Esophagus squamous epithelium (tissue), 5 donors: ENCODE results near the gene CLEC11A. TPM values are rescaled to one million over a fixed set of nuclear protein-coding genes. Genes with fewer than 3 reads are reported as not detected.
"Not testable (repeated sequence)": the region's sequence is repeated elsewhere in the genome, so short reads cannot be mapped to it uniquely, and the experiment has no call there.

Source experiments
- DNase-seq: peaks from one replicate; lab custom pipeline; 2025; lab: John Stamatoyannopoulos, UW
- H3K27ac ChIP-seq, 4 donors: fragments of 200-600 bp; sonication (generic); one replicate each; pipeline ENCODE4 v1.5.1; 2016 to 2019; ENCODE audit warnings: mild to moderate bottlenecking in 1 of 4
- H3K27me3 ChIP-seq, 4 donors: fragments of 200-600 bp; sonication (generic); 1 replicate in 3 of 4; 2 replicates in 1 of 4; pipeline versions ENCODE4 v1.5.1 to v1.6.0; 2017 to 2021; ENCODE audit warnings: antibody characterized with exemption in 1 of 4
- H3K36me3 ChIP-seq, 3 donors: fragments of 200-600 bp; sonication (generic); one replicate each; pipeline ENCODE4 v1.5.1; 2016 to 2019
- H3K4me1 ChIP-seq, 3 donors: fragments of 200-600 bp; sonication (generic); one replicate each; pipeline ENCODE4 v1.5.1; 2017 to 2019
- H3K4me3 ChIP-seq, 4 donors: fragments of 200-600 bp; sonication (generic); 1 replicate in 3 of 4; 2 replicates in 1 of 4; pipeline ENCODE4 v1.5.1; 2016 to 2019; ENCODE audit warnings: mild to moderate bottlenecking in 2 of 4, moderate library complexity in 1 of 4
- H3K9me3 ChIP-seq, 3 donors: fragments of 200-600 bp; sonication (generic); one replicate each; pipeline ENCODE4 v1.5.1; 2016 to 2019
- POLR2A ChIP-seq, 4 donors: fragments of 450-650 bp; IDR thresholded peaks; one replicate each; pipeline ENCODE4 v1.6.1; 2017; ENCODE audit warnings: antibody characterized with exemption in 4 of 4, mild to moderate bottlenecking in 4 of 4, moderate library complexity in 3 of 4
- WGBS, 2 donors: methylation state at CpG; one replicate each; pipeline ENCODE4 v1.1.5; 2018; 5-methylcytosine and 5-hydroxymethylcytosine counted together
- intact Hi-C: fragments of 100-400 bp; cut with DNase I; formaldehyde crosslinking; loops from one replicate; pipeline ENCODE4 v1.15.0; 2022
- total RNA-seq, 4 donors: library from RNA; depleted of rRNA; stranded (reverse); fragments of >200 nt; gene quantifications; one replicate each; pipeline ENCODE4 v1.1.0, GENCODE V29; 2016
- TF ChIP-seq, protein P1 (sequence below), 6 experiments: fragments of 450-650 bp in 4 of 6; fragments of 200-600 bp in 2 of 6; sonication (generic) in 2 of 6; IDR thresholded peaks; one replicate each; pipeline ENCODE4 v1.5.1; 2016 to 2019; ENCODE audit warnings: antibody characterized with exemption in 6 of 6, mild to moderate bottlenecking in 4 of 6, moderate library complexity in 4 of 6
- donor health status: DM: yes; HTN: yes; CAD: no.

The CLEC11A gene
- total RNA-seq, 4 donors from 2014 or later: 0.80 to 11.1 (median 3.9) TPM

DNA sequence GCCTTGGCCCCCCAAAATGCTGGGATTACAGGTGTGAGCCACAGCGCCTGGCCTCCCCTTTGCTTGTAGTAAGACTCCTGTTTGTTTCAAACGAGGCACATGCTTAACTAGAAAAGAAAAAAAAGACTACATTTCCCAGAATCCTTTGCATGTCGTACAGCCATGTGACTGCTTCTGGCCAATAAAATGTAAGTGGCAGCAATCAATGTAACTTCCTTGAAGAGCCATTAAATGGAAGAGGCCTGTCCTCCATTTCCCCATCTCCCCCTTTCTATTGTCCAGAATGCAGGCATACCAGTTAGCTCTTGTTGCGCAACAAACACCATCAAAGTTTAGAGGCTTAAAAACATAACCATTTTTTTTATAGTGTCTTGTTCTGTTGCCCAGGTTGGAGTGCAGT, 36.7 kb downstream of the CLEC11A start:
- Histone ChIP-seq H3K27me3 (peaks cover 0 to 36% (median 0%) of the 10 kb centered on the region in 4 donors), H3K9me3 (no peaks in the 10 kb centered on the region), H3K4me1 (no peaks in the 10 kb centered on the region), H3K36me3 (no peaks in the 10 kb centered on the region), H3K4me3 (no peak overlapping the region), H3K27ac (no peak overlapping the region)
- TF ChIP-seq, protein P1, sequence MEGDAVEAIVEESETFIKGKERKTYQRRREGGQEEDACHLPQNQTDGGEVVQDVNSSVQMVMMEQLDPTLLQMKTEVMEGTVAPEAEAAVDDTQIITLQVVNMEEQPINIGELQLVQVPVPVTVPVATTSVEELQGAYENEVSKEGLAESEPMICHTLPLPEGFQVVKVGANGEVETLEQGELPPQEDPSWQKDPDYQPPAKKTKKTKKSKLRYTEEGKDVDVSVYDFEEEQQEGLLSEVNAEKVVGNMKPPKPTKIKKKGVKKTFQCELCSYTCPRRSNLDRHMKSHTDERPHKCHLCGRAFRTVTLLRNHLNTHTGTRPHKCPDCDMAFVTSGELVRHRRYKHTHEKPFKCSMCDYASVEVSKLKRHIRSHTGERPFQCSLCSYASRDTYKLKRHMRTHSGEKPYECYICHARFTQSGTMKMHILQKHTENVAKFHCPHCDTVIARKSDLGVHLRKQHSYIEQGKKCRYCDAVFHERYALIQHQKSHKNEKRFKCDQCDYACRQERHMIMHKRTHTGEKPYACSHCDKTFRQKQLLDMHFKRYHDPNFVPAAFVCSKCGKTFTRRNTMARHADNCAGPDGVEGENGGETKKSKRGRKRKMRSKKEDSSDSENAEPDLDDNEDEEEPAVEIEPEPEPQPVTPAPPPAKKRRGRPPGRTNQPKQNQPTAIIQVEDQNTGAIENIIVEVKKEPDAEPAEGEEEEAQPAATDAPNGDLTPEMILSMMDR (IDR thresholded peaks at IDR 0.05): no peak
- TF ChIP-seq POLR2A (IDR thresholded peaks at IDR 0.05): no peak
- intact Hi-C loops: no loop called here
- no peak for DNase-seq
- 56 to 65% methylated on average over 3 to 4 of the region's 4 CpGs for WGBS, 2 donors

DNA sequence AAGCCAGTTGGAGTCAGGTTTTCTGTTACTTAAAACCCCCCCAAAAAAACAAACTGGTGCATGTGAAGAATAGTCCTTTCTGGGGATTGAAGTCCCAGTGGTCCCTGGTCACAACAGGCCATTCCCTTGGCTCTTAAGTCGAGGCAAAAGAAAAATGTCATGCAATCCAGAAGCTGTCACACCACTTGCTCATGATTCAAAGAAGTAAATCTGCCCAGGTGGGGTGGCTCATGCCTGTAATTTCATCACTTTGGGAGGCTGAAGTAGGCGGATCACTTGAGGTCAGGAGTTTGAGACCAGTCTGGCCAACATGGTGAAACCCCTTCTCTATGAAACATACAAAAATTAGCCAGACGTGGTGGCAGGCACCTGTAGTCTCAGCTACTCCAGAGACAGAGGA, 38.3 kb downstream of the CLEC11A start:
- DNase-seq, H3K9me3 ChIP-seq, H3K4me3 ChIP-seq, H3K27ac ChIP-seq, intact Hi-C loops, H3K4me1 ChIP-seq, H3K36me3 ChIP-seq: not testable (repeated sequence)
- H3K27me3 ChIP-seq: peaks cover 0 to 39% (median 0%) of the 10 kb centered on the region in 4 donors
- 35 to 58% methylated on average over 2 to 3 of the region's 3 CpGs for WGBS, 2 donors

DNA sequence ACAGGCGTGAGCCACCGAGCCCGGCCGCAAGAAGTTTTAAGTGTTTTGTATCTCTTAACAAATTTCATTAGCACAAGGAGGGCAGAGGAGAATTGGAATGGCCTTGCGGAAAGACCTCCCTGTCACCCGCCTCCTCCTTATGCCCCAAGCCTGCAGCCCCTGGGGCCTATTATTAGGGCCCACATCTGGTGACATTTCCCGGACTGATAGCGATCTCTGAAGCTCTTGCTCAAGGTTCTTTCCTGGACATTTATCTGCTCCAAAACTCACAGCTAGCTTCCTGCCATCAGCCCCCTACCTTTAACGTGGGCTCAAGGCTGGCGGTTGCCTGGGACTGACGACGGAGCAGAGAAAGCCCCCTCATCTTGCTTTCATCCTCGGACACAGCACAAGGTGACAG, 40.4 kb downstream of the CLEC11A start:
- H3K9me3 ChIP-seq, H3K36me3 ChIP-seq, H3K4me3 ChIP-seq, H3K4me1 ChIP-seq, intact Hi-C loops, DNase-seq, H3K27ac ChIP-seq: not testable (repeated sequence)
- H3K27me3 ChIP-seq: peaks cover 0 to 29% (median 0%) of the 10 kb centered on the region in 4 donors
- 51 to 100% methylated on average over 1 to 6 of the region's 13 CpGs for WGBS, 2 donors

DNA sequence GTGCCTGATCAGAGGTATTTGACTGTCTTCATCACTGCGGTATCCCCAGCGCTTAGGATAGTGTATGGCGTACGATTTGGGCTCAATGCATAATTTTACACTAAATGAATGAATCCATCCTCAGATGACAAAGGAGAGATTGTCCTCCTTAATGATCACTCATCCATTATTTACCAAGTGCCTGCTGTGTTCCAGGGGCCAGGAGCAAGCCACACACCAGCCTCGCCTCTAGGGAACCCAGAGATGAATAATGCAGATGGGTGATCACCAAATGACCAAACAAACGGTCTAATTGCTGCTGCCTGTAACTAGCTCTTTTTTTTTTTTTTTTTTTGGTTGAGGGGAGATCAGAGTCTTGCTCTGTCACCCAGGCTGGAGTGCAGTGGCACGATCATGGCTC, 41.2 kb downstream of the CLEC11A start:
- no peak for TF ChIP-seq POLR2A (IDR thresholded peaks at IDR 0.05)
- TF ChIP-seq, protein P1 (IDR thresholded peaks at IDR 0.05): no peak
- Histone ChIP-seq H3K4me1 (no peaks in the 10 kb centered on the region), H3K9me3 (no peaks in the 10 kb centered on the region), H3K27ac (no peak overlapping the region), H3K36me3 (no peaks in the 10 kb centered on the region), H3K27me3 (peaks cover 0 to 37% (median 0%) of the 10 kb centered on the region in 4 donors), H3K4me3 (no peak overlapping the region)
- no peak for DNase-seq
- intact Hi-C loops: no loop called here
- 73% methylated on average over 6 to 7 of the region's 7 CpGs for WGBS, 2 donors

- H3K4me1 ChIP-seq, H3K4me3 ChIP-seq, H3K36me3 ChIP-seq, H3K9me3 ChIP-seq, intact Hi-C loops, DNase-seq, H3K27ac ChIP-seq: not testable (repeated sequence)
- peaks cover 0 to 51% (median 0%) of the 10 kb centered on the region in 4 donors for H3K27me3 ChIP-seq
- WGBS, 2 donors: 75 to 76% methylated on average over 12 of the region's 12 CpGs
These were observed 43.6 kb downstream of the CLEC11A start for GRCh38 chr19:50766746-50767145.

DNA sequence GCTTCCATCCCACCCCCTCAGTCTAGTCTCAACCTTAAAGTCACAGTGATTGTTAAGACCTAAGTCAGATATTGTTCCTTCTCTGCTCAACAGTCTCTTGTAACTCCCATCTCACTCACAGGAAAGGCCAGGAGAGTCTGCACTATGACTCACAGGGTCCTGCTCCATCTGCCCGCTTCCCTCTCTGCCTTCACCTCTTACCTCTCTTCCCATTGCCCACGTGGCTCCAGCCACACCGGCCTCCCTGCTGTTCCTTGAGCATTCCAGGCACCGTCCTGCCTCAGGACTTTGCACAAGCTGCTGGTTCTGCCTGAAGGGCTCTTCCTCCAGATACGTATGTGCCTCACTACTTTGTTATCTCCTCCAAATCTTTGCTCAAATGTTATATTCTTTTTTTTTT, 44.1 kb downstream of the CLEC11A start:
- WGBS, 2 donors: 36 to 37% methylated on average over 5 of the region's 5 CpGs
- H3K27me3 ChIP-seq: peaks cover 0 to 56% (median 0%) of the 10 kb centered on the region in 4 donors
- H3K4me1 ChIP-seq, H3K4me3 ChIP-seq, intact Hi-C loops, H3K27ac ChIP-seq, H3K36me3 ChIP-seq, H3K9me3 ChIP-seq, DNase-seq: not testable (repeated sequence)

- peaks cover 0 to 5% (median 0%) of the 10 kb centered on the region in 3 donors for H3K9me3 ChIP-seq
- H3K27me3 ChIP-seq: peaks cover 0 to 66% (median 0%) of the 10 kb centered on the region in 4 donors
- H3K36me3 ChIP-seq: no peaks in the 10 kb centered on the region
- H3K4me1 ChIP-seq: no peaks in the 10 kb centered on the region
- 38 to 62% methylated on average over 5 of the region's 5 CpGs for WGBS, 2 donors
- H3K27ac ChIP-seq: no peak overlapping the region
- TF ChIP-seq, protein P1 (IDR thresholded peaks at IDR 0.05): no peak
- TF ChIP-seq POLR2A (IDR thresholded peaks at IDR 0.05): no peak
- intact Hi-C loops: no loop called here
- no peak overlapping the region for H3K4me3 ChIP-seq
- DNase-seq: no peak
These were observed 45.1 kb downstream of the CLEC11A start for GRCh38 chr19:50768277-50768676.

DNA sequence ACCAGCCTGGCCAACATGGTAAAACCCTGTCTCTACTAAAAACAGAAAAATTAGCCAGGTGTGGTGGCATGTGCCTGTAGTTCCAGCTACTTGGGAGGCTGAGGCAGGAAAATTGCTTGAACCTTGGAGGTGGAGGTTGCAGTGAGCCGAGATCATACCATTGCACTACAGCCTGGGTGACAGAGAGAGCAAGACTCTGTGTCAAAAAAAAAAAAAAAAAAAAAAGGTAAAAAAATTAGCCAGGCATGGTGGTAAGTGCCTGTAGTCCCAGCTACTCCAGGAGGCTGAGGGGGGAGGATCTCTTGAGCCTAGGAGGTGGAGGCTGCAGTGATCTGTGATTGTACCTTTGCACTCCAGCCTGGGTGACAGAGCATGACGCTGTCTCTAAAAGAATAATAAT, 47.0 kb downstream of the CLEC11A start, which contains the start of gene GPR32:
Gene GPR32, plus strand, starts transcription at position 301 of the 400 bp plus-strand sequence. CDS start 137 bp downstream, outside the sequence.
- 70 to 77% methylated on average over 1 to 2 of the region's 2 CpGs for WGBS, 2 donors
- H3K36me3 ChIP-seq, H3K27ac ChIP-seq, H3K4me1 ChIP-seq, intact Hi-C loops, DNase-seq, H3K4me3 ChIP-seq, H3K9me3 ChIP-seq: not testable (repeated sequence)
- H3K27me3 ChIP-seq: peaks cover 0 to 69% (median 0%) of the 10 kb centered on the region in 4 donors
